Hypothalamus (tissue), 51 donors: ENCODE data around the gene GNA15.

Experiments
- DNase-seq, 51 donors: peaks; one replicate each; lab custom pipeline; 2025; lab: John Stamatoyannopoulos, UW

The GNA15 gene

DNA sequence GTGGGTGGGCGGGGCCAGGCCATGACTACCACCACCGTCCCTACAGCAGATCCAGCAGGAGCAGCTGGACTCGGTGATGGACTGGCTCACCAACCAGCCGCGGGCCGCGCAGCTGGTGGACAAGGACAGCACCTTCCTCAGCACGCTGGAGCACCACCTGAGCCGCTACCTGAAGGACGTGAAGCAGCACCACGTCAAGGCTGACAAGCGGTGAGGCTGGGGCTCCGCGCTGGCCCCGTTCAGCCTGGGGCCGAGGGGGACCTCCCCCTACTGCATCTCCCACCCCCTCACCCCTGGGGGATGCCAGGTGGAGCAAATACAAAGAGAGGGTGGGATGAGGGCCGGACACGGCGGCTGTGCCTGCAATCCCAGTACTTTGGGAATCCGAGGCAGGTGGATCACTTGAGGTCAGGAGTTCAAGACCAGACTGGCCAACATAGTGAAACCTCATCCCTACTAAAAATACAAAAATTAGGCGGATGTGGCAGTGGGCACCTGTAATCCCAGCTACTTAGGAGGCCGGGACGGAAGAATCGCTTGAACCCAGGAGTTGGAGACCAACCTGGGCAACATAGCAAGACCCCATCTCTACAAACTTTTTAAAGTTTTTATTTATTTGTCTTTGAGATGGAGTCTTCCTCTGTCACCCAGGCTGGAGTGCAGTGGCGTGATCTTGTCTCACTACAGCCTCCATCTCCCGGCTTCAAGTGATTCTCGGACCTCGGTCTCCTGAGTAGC lies 70.6 kb downstream of the GNA15 start:
- no peak for DNase-seq

DNA sequence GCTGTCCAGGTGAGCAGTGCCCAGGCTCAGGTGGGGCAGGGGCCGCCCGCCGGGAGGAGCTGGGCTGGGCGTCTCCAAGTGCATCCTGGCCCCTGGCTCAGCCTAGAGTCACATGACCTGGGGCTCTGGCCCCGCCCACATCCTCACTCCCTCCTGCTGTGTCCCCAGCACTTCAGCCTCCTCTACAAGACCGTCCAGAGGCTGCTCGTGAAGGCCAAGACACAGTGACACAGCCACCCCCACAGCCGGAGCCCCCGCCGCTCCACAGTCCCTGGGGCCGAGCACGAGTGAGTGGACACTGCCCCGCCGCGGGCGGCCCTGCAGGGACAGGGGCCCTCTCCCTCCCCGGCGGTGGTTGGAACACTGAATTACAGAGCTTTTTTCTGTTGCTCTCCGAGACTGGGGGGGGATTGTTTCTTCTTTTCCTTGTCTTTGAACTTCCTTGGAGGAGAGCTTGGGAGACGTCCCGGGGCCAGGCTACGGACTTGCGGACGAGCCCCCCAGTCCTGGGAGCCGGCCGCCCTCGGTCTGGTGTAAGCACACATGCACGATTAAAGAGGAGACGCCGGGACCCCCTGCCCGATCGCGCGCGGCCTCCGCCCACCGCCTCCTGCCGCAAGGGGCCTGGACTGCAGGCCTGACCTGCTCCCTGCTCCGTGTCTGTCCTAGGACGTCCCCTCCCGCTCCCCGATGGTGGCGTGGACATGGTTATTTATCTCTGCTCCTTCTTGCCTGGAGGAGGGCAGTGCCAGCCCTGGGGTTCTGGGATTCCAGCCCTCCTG lies 71.8 kb downstream of the GNA15 start:
- no peak for DNase-seq

DNA sequence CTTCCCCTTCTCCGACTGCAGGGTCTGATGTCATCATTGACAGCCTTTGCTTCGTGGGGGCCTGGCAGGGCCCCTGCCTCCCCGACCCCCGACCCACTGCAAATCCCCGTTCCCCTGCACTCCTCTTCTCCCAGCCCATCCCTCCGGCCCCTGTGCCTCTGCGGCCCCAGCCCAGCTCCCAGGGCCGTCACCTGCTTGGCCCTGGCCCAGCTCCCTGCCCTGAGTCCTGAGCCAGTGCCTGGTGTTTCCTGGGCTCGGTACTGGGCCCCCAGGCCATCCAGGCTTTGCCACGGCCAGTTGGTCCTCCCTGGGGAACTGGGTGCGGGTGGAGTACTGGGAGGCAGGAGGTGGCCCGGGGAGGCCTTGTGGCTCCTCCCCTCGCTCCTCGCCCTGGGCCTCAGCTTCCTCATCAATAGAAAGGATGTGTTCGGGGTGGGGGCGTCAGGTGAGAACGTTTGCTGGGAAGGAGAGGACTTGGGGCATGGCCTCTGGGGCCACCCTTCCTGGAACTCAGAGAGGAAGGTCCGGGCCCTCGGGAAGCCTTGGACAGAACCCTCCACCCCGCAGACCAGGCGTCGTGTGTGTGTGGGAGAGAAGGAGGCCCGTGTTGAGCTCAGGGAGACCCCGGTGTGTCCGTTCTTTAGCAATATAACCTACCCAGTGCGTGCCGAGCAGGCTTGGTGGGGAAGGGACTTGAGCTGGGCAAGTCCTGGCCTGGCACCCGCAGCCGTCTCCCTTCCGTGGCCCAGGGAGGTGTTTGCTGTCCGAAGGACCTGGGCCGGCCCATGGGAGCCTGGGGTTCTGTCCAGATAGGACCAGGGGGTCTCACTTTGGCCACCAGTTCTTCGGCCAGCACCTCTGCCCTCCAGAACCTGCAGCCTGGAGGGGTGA lies 72.7 kb downstream of the GNA15 start:
- DNase-seq = no peak

DNA sequence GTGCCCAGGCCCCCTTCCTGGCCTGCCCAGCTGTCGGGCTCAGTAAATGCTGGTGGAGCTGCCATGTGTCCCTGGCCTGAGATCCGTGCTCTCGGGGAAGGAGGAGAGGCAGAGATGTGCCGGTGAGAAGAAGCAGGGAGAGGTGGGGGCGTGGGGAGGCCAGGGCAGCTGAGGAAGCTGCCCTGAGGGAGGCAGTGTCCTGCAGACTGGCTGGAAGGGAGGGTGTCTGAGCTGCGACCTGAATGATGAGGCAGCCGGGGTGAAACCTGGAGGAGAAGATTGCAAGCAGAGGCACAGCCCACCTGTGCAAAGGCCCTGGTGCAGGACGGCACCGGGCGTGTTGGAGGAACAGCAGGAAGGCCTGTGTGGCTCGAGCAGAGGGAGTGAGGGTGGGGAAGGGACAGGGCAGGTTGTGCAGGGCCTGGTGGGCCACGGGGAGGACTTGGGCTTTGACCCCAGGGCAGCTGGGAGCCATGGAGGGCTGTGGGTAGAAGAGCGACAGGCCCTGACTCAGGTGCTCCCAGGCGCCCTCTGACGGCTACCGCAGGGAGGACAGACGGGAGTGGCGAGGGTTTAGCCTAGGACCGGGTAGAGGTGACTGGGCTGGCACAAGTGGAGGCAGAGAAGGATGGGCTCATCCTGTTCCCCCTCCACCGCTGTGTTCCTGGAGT lies 74.6 kb downstream of the GNA15 start:
- peak in 2 of 51 donors; percentile 13 to 24 for DNase-seq

DNA sequence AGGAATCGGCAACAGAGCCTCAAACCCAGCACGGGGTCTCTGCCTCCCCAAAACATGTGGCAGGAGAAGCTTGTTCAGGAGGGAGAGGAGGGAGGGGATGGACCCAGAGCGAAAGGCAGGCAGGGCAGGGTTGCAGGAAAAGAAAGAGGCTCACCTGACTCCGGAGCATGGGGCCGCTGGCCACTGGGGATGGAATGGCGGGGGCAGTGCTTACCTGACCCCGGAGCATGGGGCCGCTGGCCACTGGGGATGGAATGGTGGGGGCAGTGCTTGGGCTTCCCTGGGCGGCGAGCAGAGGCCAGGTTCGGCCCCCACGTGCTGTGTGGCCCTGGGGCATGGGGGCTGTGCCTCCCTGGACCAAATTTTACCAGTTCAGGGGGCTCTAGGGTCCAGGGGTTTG lies 75.4 kb downstream of the GNA15 start:
- no peak for DNase-seq

DNA sequence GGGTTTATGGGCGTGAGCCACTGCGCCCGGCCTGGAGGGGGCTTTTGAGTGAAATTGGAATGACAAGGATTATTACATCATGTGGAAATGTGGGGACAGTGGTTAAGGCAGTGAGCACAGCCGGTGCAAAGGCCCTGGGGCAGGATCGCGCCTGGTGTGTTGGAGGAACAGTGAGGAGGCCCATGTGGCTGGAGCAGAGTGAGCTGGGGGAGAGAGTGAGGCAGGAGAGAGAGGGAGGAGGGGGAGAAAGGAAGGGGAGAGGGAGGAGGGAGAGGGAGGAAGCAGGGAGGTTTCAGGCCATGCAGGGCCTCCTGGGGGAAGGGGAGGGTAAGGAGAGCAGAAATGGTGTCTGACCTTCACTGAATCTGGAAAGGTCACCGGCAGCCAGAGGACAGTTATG lies 77.3 kb downstream of the GNA15 start:
- DNase-seq = no peak
